Measurements from ENCODE around the gene GPR180. TPM values are rescaled to one million over a fixed set of nuclear protein-coding genes. Genes with fewer than 3 reads are reported as not detected.

The GPR180 gene
- total and polyA plus RNA-seq, 2 of the 13 experiments (the other 11 are each of a cell fraction or from before 2014, with no cell fraction given) = not detected

GRCh38 chr13:94607056-94607455 is 5.4 kb downstream of the GPR180 start:
- intact Hi-C loops (cut with micrococcal nuclease; ENCODE audit: unreplicated experiment) (no loop called here), in situ Hi-C loops (cut with HindIII; ENCODE audit: extremely low pct_ligation_motif_present, low pct_unique_long_range_greater_than_20kb) (no loop called here)
- ChIA-PET POLR2A (no interaction called here), CTCF (ENCODE audit: low intra/inter-chr PET ratio, low total read pairs) (no interaction called here)
- H2AFZ ChIP-seq (ENCODE audit: low read length) = no peak overlapping the region
- TF ChIP-seq REST (IDR thresholded peaks at IDR 0.05; ENCODE audit: borderline replicate concordance in 1 of 2, low read depth in 1 of 2, low read length in 2 of 2) (no peak), SALL1 (CRISPR knock-in tag; IDR thresholded peaks at IDR 0.05) (no peak), IKZF4 (CRISPR knock-in tag; IDR thresholded peaks at IDR 0.05; ENCODE audit: borderline replicate concordance, low read depth, not compliant biosample characterization) (no peak), SRY (CRISPR knock-in tag; IDR thresholded peaks at IDR 0.05) (no peak), ZNF34 (CRISPR knock-in tag; IDR thresholded peaks at IDR 0.05; ENCODE audit: borderline replicate concordance) (no peak), PBX3 (CRISPR knock-in tag; IDR thresholded peaks at IDR 0.05; ENCODE audit: borderline replicate concordance) (no peak), NFYB (CRISPR knock-in tag; IDR thresholded peaks at IDR 0.05) (no peak), MXD3 (CRISPR knock-in tag; IDR thresholded peaks at IDR 0.05) (no peak), ZNF670 (CRISPR knock-in tag; IDR thresholded peaks at IDR 0.05; ENCODE audit: borderline replicate concordance) (no peak), ZNF256 (CRISPR knock-in tag; conservative IDR thresholded peaks at IDR 0.05) (no peak), NONO (IDR thresholded peaks at IDR 0.05) (no peak), NONO (CRISPR knock-in tag; conservative IDR thresholded peaks at IDR 0.05) (no peak), ZNF510 (CRISPR knock-in tag; IDR thresholded peaks at IDR 0.05; ENCODE audit: low read depth) (no peak), BCL3 (CRISPR knock-in tag; IDR thresholded peaks at IDR 0.05) (no peak)
- H3K27me3 ChIP-seq (ENCODE audit: control insufficient read depth in 1 of 2, insufficient read depth in 2 of 2, low read length in 2 of 2) = peaks cover 0 to 4% of the 10 kb centered on the region in 2 experiments; a peak in 2 of 5 replicates
- H3K4me3 ChIP-seq (replicated peaks in 1 of 3; ENCODE audit: insufficient read depth in 1 of 3, low read depth in 2 of 3, low read length in 3 of 3) = no peak overlapping the region
- H3K4me2 ChIP-seq (ENCODE audit: low read depth, low read length) = no peak overlapping the region
- ATAC-seq (no peak), DNase-seq (ENCODE audit: low spot score) (no peak), FAIRE-seq (no peak)
- WGBS (ENCODE audit: low lambda C conversion rate) = 20% methylated on average over 4 of the region's 4 CpGs
- no peaks in the 10 kb centered on the region for H3K4me1 ChIP-seq (ENCODE audit: insufficient read depth, low read length)
- no peaks in the 10 kb centered on the region for H3K9me3 ChIP-seq (ENCODE audit: low read length)
- no peaks in the 10 kb centered on the region for H3K36me3 ChIP-seq (replicated peaks in 1 of 2; ENCODE audit: control insufficient read depth in 1 of 2, insufficient read depth in 2 of 2, low read length in 2 of 2)
- H3K79me2 ChIP-seq (ENCODE audit: insufficient read depth, low read length) = no peaks in the 10 kb centered on the region
- H4K20me1 ChIP-seq (ENCODE audit: insufficient read depth, low read length) = no peaks in the 10 kb centered on the region
- no peak overlapping the region for H3K9ac ChIP-seq (ENCODE audit: insufficient read depth, low read depth, low read length)
- H3K27ac ChIP-seq (ENCODE audit: extremely low read length, insufficient read depth, low read length) = no peak overlapping the region
- no TSS peak for BruUV-seq (replicated peaks)
